MM.1S (cell line): Measurements from ENCODE around the gene ANKH.

Experiments used
- DNase-seq: peaks from one replicate; pipeline ENCODE4 v3.0.0-alpha.2; 2015
- H2AFZ ChIP-seq: fragments of 300-600 bp; sonication (generic); 2 replicates; pipeline ENCODE4 v1.6.0; 2016; ENCODE audit warnings: antibody characterized with exemption, low read length
- H3F3A ChIP-seq: fragments of 300-600 bp; sonication (generic); 2 replicates; pipeline ENCODE4 v1.6.1; 2016; ENCODE audit warnings: mild to moderate bottlenecking, antibody characterized with exemption, low read length, moderate library complexity, mixed read lengths; ENCODE audit not compliant: insufficient read depth
- H3K27ac ChIP-seq: fragments of 300-600 bp; sonication (generic); 2 replicates; pipeline ENCODE4 v1.5.1; 2016; ENCODE audit warnings: mild to moderate bottlenecking, low read length
- H3K27me3 ChIP-seq: fragments of 300-600 bp; sonication (generic); replicated peaks from 2 replicates; pipeline ENCODE4 v1.6.0; 2016; ENCODE audit warnings: low read length; ENCODE audit not compliant: insufficient read depth
- H3K36me3 ChIP-seq: fragments of 300-600 bp; sonication (generic); replicated peaks from 2 replicates; pipeline ENCODE4 v1.6.1; 2016; ENCODE audit warnings: mild to moderate bottlenecking, low read length, mixed read lengths; ENCODE audit not compliant: insufficient read depth
- H3K4me1 ChIP-seq: fragments of 300-600 bp; sonication (generic); 2 replicates; pipeline ENCODE4 v1.6.1; 2016; ENCODE audit warnings: low read length, mixed read lengths
- H3K4me2 ChIP-seq: fragments of 300-600 bp; sonication (generic); 2 replicates; pipeline ENCODE4 v1.6.0; 2016; ENCODE audit warnings: low read depth, low read length
- H3K4me3 ChIP-seq: fragments of 300-600 bp; sonication (generic); 2 replicates; pipeline ENCODE4 v1.5.1; 2016; ENCODE audit warnings: low read length, mixed read lengths
- H3K79me2 ChIP-seq: fragments of 300-600 bp; sonication (generic); 2 replicates; pipeline ENCODE4 v1.6.1; 2016; ENCODE audit warnings: mixed run types, low read length, mixed read lengths
- H3K9ac ChIP-seq: fragments of 300-600 bp; sonication (generic); 2 replicates; pipeline ENCODE4 v1.6.1; 2016; ENCODE audit warnings: low read length, mixed read lengths
- H3K9me2 ChIP-seq: fragments of 300-600 bp; sonication (generic); replicated peaks from 2 replicates; pipeline ENCODE4 v1.6.1; 2016; ENCODE audit warnings: mild to moderate bottlenecking, low read length, mixed read lengths; ENCODE audit not compliant: insufficient read depth
- H3K9me3 ChIP-seq: fragments of 300-600 bp; sonication (generic); replicated peaks from 2 replicates; pipeline ENCODE4 v1.6.1; 2016; ENCODE audit warnings: mild to moderate bottlenecking, low read length, mixed read lengths; ENCODE audit not compliant: insufficient read depth
- H4K20me1 ChIP-seq: fragments of 300-600 bp; sonication (generic); 2 replicates; pipeline ENCODE4 v1.6.1; 2016; ENCODE audit warnings: mild to moderate bottlenecking, low read length, moderate library complexity, mixed read lengths; ENCODE audit not compliant: insufficient read depth
- EZH2 ChIP-seq: fragments of 300-600 bp; sonication (generic); optimal IDR thresholded peaks from 2 replicates; pipeline ENCODE3; 2017; ENCODE audit warnings: low read depth, mild to moderate bottlenecking, antibody characterized with exemption, low read length, mixed read lengths
- EZH2phosphoT487 ChIP-seq: fragments of 300-600 bp; sonication (generic); IDR thresholded peaks from 2 replicates; pipeline ENCODE4 v1.6.1; 2018; ENCODE audit warnings: antibody characterized with exemption, low read length
- TF ChIP-seq, protein P1 (sequence below): fragments of 300-600 bp; sonication (generic); IDR thresholded peaks from 2 replicates; pipeline ENCODE4 v1.5.1; 2016; ENCODE audit warnings: antibody characterized with exemption, low read length, mixed read lengths

Gene ANKH

GRCh38 chr5:14901462-14902051, 30.0 kb upstream of the ANKH start:
- Histone ChIP-seq H3K4me2 (no peak overlapping the region), H3K27me3 (no peaks in the 10 kb centered on the region), H3K79me2 (no peaks in the 10 kb centered on the region), H3F3A (no peaks in the 10 kb centered on the region), H3K9ac (no peak overlapping the region), H3K9me2 (no peaks in the 10 kb centered on the region), H3K9me3 (no peaks in the 10 kb centered on the region), H2AFZ (no peak overlapping the region), H3K27ac (no peak overlapping the region), H4K20me1 (no peaks in the 10 kb centered on the region), H3K4me1 (no peaks in the 10 kb centered on the region), H3K36me3 (no peaks in the 10 kb centered on the region), H3K4me3 (no peak overlapping the region)
- no peak for DNase-seq
- TF ChIP-seq EZH2: no peak
- TF ChIP-seq, protein P1, sequence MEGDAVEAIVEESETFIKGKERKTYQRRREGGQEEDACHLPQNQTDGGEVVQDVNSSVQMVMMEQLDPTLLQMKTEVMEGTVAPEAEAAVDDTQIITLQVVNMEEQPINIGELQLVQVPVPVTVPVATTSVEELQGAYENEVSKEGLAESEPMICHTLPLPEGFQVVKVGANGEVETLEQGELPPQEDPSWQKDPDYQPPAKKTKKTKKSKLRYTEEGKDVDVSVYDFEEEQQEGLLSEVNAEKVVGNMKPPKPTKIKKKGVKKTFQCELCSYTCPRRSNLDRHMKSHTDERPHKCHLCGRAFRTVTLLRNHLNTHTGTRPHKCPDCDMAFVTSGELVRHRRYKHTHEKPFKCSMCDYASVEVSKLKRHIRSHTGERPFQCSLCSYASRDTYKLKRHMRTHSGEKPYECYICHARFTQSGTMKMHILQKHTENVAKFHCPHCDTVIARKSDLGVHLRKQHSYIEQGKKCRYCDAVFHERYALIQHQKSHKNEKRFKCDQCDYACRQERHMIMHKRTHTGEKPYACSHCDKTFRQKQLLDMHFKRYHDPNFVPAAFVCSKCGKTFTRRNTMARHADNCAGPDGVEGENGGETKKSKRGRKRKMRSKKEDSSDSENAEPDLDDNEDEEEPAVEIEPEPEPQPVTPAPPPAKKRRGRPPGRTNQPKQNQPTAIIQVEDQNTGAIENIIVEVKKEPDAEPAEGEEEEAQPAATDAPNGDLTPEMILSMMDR: no peak
- TF ChIP-seq EZH2phosphoT487: no peak

DNA sequence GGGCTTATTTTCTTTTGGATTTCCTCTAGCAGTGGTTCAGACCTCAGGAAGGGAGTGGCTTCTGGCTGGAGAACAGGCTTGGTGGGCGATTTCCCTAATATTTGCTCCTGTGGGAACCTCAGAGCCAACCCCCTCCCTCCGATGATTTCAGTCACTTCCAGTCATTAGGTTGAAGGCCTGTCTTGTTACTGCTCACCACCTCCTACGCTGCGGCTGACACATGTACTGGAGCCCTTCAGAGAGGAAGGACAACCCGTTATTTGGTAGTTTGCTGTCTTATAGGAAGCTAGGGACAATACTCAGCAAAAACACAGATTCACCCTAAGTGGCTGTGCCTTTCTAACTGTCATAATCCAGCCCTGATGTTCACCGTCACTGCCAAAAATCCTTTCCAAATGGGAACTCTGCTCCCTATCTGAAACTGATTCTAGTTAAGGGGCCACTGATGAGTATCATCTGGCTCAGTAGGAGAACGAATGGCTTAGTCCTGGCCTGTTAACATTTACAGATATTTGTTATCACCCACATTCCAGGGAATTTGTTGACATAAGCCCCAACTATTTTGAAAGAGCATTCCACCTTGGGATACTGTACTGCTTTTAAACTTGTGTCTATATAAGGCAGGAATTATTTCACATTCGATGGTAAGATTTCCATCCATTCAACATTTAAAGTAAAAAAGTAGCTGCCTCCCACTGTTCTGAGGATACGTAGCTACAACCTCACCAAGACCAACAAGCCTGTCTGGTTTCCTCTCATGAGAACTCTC, 29.3 kb upstream of the ANKH start:
- Histone ChIP-seq H3K9me2 (no peaks in the 10 kb centered on the region), H3F3A (no peaks in the 10 kb centered on the region), H3K36me3 (no peaks in the 10 kb centered on the region), H3K27ac (no peak overlapping the region), H4K20me1 (no peaks in the 10 kb centered on the region), H3K9me3 (no peaks in the 10 kb centered on the region), H2AFZ (no peak overlapping the region), H3K79me2 (no peaks in the 10 kb centered on the region), H3K4me3 (no peak overlapping the region), H3K4me1 (no peaks in the 10 kb centered on the region), H3K27me3 (no peaks in the 10 kb centered on the region), H3K9ac (no peak overlapping the region), H3K4me2 (no peak overlapping the region)
- no peak for DNase-seq
- no peak for TF ChIP-seq EZH2
- TF ChIP-seq, protein P1: no peak
- no peak for TF ChIP-seq EZH2phosphoT487

DNA sequence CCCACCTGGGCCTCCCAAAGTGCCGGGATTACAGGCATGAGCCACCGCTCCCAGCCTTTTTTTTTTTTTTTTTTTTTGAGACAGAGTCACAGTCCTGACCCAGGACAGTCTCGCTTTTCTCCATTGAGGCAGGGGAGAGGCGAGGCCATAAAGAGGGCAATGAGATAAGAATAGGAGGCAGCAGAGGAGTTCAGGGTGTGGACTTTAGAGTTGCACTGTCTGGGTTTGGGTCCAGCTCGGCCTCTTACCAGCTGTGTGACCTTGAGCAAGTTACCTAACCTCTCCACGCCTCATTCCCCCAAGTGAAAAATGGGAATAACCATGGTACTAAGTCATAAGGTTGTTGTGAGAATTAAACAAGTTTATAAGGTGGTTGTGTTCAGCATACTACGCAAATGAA, 24.6 kb upstream of the ANKH start:
- Histone ChIP-seq H3K4me1 (no peaks in the 10 kb centered on the region), H3K27ac (no peak overlapping the region), H3K4me2 (no peak overlapping the region), H3F3A (no peaks in the 10 kb centered on the region), H4K20me1 (no peaks in the 10 kb centered on the region), H3K4me3 (no peak overlapping the region), H3K27me3 (no peaks in the 10 kb centered on the region), H3K36me3 (no peaks in the 10 kb centered on the region), H3K9ac (no peak overlapping the region), H3K9me2 (no peaks in the 10 kb centered on the region), H3K9me3 (no peaks in the 10 kb centered on the region), H2AFZ (no peak overlapping the region), H3K79me2 (no peaks in the 10 kb centered on the region)
- DNase-seq: no peak
- TF ChIP-seq, protein P1: no peak
- no peak for TF ChIP-seq EZH2phosphoT487
- TF ChIP-seq EZH2: no peak
